MCF 10A (cell line): ENCODE data around the gene FABP1. TPM values are rescaled to one million over a fixed set of nuclear protein-coding genes. Genes with fewer than 3 reads are reported as not detected.

ENCODE experiments used
- BruUV-seq: library from RNA; stranded (reverse); fragments of 400-500 nt; replicated peaks from 2 replicates; lab custom pipeline; 2021; lab: Mats Ljungman, UMichigan
- CTCF ChIA-PET: fragments of 300-600 bp; sonication (Branson Sonifier 250); formaldehyde crosslinking; extraction: SDS; loops from one replicate; lab custom pipeline; 2021; ENCODE audit warnings: antibody characterized with exemption, inconsistent platforms; lab: Yijun Ruan, JAX
- POLR2A ChIA-PET: fragments of 300-600, 350-650 bp; sonication (Branson Sonifier 250); formaldehyde crosslinking; extraction: SDS; loops from one replicate; lab custom pipeline; 2020; ENCODE audit warnings: antibody characterized with exemption, inconsistent platforms; lab: Yijun Ruan, JAX
- DNase-seq: peaks from one replicate; pipeline ENCODE4 v3.0.0-alpha.2; 2018; ENCODE audit not compliant: unreplicated experiment
- H3K27ac Mint-ChIP-seq: one replicate; pipeline ENCODE4 v1.8.0; 2022; ENCODE audit warnings: mild to moderate bottlenecking, low read depth, mixed read lengths; ENCODE audit not compliant: unreplicated experiment
- H3K27me3 Mint-ChIP-seq: one replicate; pipeline ENCODE4 v1.8.0; 2022; ENCODE audit warnings: mixed read lengths; ENCODE audit not compliant: insufficient read depth, unreplicated experiment
- H3K36me3 Mint-ChIP-seq: one replicate; pipeline ENCODE4 v1.8.0; 2022; ENCODE audit warnings: mild to moderate bottlenecking, moderate library complexity, mixed read lengths; ENCODE audit not compliant: insufficient read depth, unreplicated experiment
- H3K4me1 Mint-ChIP-seq: one replicate; pipeline ENCODE4 v1.8.0; 2022; ENCODE audit warnings: mixed read lengths; ENCODE audit not compliant: insufficient read depth, unreplicated experiment
- H3K4me3 Mint-ChIP-seq: one replicate; pipeline ENCODE4 v1.8.0; 2022; ENCODE audit warnings: mild to moderate bottlenecking, moderate library complexity, mixed read lengths; ENCODE audit not compliant: unreplicated experiment
- H3K9me3 Mint-ChIP-seq: one replicate; pipeline ENCODE4 v1.8.0; 2022; ENCODE audit warnings: mixed read lengths; ENCODE audit not compliant: unreplicated experiment
- CTCF ChIP-seq: fragments of 200-600 bp; IDR thresholded peaks from one replicate; pipeline ENCODE4 v1.8.0; 2022; ENCODE audit warnings: antibody characterized with exemption, mild to moderate bottlenecking; ENCODE audit not compliant: unreplicated experiment
- intact Hi-C: fragments of 100-400 bp; cut with micrococcal nuclease; formaldehyde crosslinking; loops from 2 replicates; pipeline ENCODE4 v1.14.1; 2022
- total RNA-seq: library from RNA; stranded (reverse); gene quantifications from 2 replicates; pipeline ENCODE4 v1.2.3, GENCODE V29; 2022

The FABP1 gene
- total RNA-seq, 1 experiment from 2014 or later: not detected

DNA sequence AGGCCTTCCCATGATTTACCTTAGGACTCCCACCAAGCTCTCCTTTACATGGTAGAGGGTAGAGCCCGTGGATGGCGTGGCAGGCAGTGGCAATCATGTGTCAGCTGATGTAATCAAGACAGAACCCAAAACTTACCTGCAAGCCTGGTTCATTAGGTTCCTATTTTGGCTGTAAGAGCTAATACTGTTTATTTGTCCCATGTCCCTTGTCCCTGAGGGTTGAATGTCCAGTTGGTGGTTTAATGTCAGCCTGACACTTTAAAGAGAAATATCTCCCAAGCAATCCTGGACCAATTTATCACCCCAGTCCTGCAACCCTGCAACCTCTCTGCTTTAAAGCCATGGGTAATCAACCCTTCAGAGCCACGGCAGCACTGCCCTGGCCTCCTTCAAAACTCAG is 6.0 kb upstream of the FABP1 start:
- intact Hi-C loops: no loop called here
- no TSS peak for BruUV-seq
- no peaks in the 10 kb centered on the region for H3K4me1 Mint-ChIP-seq
- DNase-seq: no peak
- no peak overlapping the region for H3K4me3 Mint-ChIP-seq
- H3K9me3 Mint-ChIP-seq: no peaks in the 10 kb centered on the region
- CTCF ChIA-PET: no interaction called here
- H3K27me3 Mint-ChIP-seq: peaks cover 31% of the 10 kb centered on the region
- POLR2A ChIA-PET: no interaction called here
- H3K36me3 Mint-ChIP-seq: no peaks in the 10 kb centered on the region
- no peak overlapping the region for H3K27ac Mint-ChIP-seq
- TF ChIP-seq CTCF: no peak

- CTCF ChIA-PET: interaction anchor here (1.5 kb wide), 1 partner anchor 72 kb away, joined by 5 read pairs; no protein-coding TSS in a partner anchor
These were observed 4.1 kb upstream of the FABP1 start for GRCh38 chr2:88131999-88132368.

GRCh38 chr2:88131201-88131998 is 3.5 kb upstream of the FABP1 start:
- Mint-ChIP-seq H3K9me3 (no peaks in the 10 kb centered on the region), H3K27ac (no peak overlapping the region), H3K4me1 (no peaks in the 10 kb centered on the region), H3K36me3 (no peaks in the 10 kb centered on the region), H3K4me3 (no peak overlapping the region), H3K27me3 (peaks cover 35% of the 10 kb centered on the region)
- no peak for TF ChIP-seq CTCF
- no peak for DNase-seq
- POLR2A ChIA-PET: no interaction called here
- no TSS peak for BruUV-seq
- CTCF ChIA-PET: interaction anchor here (0.7 to 1.5 kb wide), 2 partner anchors 71 to 81 kb away, joined by 3 to 8 read pairs; no protein-coding TSS in a partner anchor
- intact Hi-C loops: no loop called here

More at GRCh38 chr2:88131999-88132368, 4.1 kb upstream of the FABP1 start:
- Mint-ChIP-seq H3K36me3 (no peaks in the 10 kb centered on the region), H3K4me3 (no peak overlapping the region), H3K27me3 (peaks cover 35% of the 10 kb centered on the region), H3K4me1 (no peaks in the 10 kb centered on the region), H3K27ac (no peak overlapping the region), H3K9me3 (no peaks in the 10 kb centered on the region)
- DNase-seq: no peak
- intact Hi-C loops: no loop called here
- no TSS peak for BruUV-seq
- POLR2A ChIA-PET: interaction anchor here (0.6 kb wide), 1 partner anchor 32 kb away, joined by 3 read pairs; no protein-coding TSS in a partner anchor
- no peak for TF ChIP-seq CTCF

DNA sequence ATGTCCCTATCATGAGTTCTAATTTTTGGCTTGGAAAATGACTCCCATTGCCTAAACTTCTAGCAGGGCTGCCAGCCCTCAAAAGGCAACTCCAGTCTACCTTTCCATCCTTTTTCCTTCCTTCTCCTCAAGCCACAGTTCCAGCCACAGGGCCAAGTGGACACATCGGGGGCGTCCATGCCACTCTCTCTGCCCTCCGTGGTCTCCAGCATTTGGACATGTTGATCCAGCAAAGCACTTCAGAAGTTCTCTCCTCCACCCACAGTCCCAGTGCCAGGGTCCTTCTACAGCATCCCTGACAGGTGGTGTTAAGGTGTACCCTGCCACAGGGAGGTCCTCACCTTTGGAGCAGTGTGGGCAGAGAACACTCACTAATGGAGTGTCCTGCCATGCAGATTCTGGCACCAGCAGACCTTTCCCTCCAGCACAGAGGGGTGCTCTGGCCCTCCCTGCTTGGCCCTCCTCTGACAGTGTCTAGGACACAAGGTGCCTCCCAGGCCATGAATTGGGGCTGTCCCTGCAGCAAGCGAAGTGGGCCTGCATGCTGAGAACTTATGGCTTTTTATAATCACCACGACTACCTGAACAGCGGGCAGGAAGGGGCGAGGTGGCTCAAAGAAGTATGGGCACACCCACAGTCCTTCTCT is 1.6 kb upstream of the FABP1 start:
- H3K4me1 Mint-ChIP-seq: no peaks in the 10 kb centered on the region
- no peak overlapping the region for H3K4me3 Mint-ChIP-seq
- CTCF ChIA-PET: no interaction called here
- intact Hi-C loops: no loop called here
- BruUV-seq: no TSS peak
- H3K27me3 Mint-ChIP-seq: peaks cover 34% of the 10 kb centered on the region
- H3K27ac Mint-ChIP-seq: no peak overlapping the region
- no peak for TF ChIP-seq CTCF
- DNase-seq: no peak
- H3K36me3 Mint-ChIP-seq: no peaks in the 10 kb centered on the region
- no peaks in the 10 kb centered on the region for H3K9me3 Mint-ChIP-seq
- POLR2A ChIA-PET: interaction anchor here (0.5 kb wide), 1 partner anchor 10 kb away, joined by 3 read pairs; no protein-coding TSS in a partner anchor
